ENCODE data around the gene DDX52. TPM values are rescaled to one million over a fixed set of nuclear protein-coding genes. Genes with fewer than 3 reads are reported as not detected.

Gene DDX52
- total and polyA plus RNA-seq, 2 of the 13 experiments (the other 11 are each of a cell fraction or from before 2014, with no cell fraction given), result 8.9 to 36.1 TPM

GRCh38 chr17:37676115-37676925 lies 33.1 kb upstream of the DDX52 start (continued):
- TF ChIP-seq, protein P1, sequence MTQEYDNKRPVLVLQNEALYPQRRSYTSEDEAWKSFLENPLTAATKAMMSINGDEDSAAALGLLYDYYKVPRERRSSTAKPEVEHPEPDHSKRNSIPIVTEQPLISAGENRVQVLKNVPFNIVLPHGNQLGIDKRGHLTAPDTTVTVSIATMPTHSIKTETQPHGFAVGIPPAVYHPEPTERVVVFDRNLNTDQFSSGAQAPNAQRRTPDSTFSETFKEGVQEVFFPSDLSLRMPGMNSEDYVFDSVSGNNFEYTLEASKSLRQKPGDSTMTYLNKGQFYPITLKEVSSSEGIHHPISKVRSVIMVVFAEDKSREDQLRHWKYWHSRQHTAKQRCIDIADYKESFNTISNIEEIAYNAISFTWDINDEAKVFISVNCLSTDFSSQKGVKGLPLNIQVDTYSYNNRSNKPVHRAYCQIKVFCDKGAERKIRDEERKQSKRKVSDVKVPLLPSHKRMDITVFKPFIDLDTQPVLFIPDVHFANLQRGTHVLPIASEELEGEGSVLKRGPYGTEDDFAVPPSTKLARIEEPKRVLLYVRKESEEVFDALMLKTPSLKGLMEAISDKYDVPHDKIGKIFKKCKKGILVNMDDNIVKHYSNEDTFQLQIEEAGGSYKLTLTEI (CRISPR knock-in tag; conservative IDR thresholded peaks at IDR 0.05), result no peak
- TF ChIP-seq ISL2 (CRISPR knock-in tag; IDR thresholded peaks at IDR 0.05) (peak; percentile 36; the same call in 1 of the 2 replicates), ZBTB46 (CRISPR knock-in tag; IDR thresholded peaks at IDR 0.05; ENCODE audit: borderline replicate concordance) (no peak), ZNF646 (CRISPR knock-in tag; IDR thresholded peaks at IDR 0.05) (no peak), ZNF775 (CRISPR knock-in tag; IDR thresholded peaks at IDR 0.05; ENCODE audit: borderline replicate concordance) (no peak), ZSCAN9 (CRISPR knock-in tag; IDR thresholded peaks at IDR 0.05; ENCODE audit: borderline replicate concordance) (no peak; the same call in 1 of the 2 replicates), CBX2 (IDR thresholded peaks at IDR 0.05; ENCODE audit: low read depth, low read length) (no peak), CBX2 (CRISPR knock-in tag; IDR thresholded peaks at IDR 0.05; ENCODE audit: low read depth) (no peak), ATM (IDR thresholded peaks at IDR 0.05; ENCODE audit: borderline replicate concordance) (peak; percentile 68; the same call in 1 of the 2 replicates), ZNF274 (CRISPR knock-in tag; IDR thresholded peaks at IDR 0.05) (0 out of 2 replicates have a peak, but pooled peaks have one; percentile 31), ZFP37 (CRISPR knock-in tag; IDR thresholded peaks at IDR 0.05; ENCODE audit: borderline replicate concordance) (0 out of 2 replicates have a peak, but pooled peaks have one; percentile 23)
- TF ChIP-seq, protein P2, sequence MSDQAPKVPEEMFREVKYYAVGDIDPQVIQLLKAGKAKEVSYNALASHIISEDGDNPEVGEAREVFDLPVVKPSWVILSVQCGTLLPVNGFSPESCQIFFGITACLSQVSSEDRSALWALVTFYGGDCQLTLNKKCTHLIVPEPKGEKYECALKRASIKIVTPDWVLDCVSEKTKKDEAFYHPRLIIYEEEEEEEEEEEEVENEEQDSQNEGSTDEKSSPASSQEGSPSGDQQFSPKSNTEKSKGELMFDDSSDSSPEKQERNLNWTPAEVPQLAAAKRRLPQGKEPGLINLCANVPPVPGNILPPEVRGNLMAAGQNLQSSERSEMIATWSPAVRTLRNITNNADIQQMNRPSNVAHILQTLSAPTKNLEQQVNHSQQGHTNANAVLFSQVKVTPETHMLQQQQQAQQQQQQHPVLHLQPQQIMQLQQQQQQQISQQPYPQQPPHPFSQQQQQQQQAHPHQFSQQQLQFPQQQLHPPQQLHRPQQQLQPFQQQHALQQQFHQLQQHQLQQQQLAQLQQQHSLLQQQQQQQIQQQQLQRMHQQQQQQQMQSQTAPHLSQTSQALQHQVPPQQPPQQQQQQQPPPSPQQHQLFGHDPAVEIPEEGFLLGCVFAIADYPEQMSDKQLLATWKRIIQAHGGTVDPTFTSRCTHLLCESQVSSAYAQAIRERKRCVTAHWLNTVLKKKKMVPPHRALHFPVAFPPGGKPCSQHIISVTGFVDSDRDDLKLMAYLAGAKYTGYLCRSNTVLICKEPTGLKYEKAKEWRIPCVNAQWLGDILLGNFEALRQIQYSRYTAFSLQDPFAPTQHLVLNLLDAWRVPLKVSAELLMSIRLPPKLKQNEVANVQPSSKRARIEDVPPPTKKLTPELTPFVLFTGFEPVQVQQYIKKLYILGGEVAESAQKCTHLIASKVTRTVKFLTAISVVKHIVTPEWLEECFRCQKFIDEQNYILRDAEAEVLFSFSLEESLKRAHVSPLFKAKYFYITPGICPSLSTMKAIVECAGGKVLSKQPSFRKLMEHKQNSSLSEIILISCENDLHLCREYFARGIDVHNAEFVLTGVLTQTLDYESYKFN (CRISPR knock-in tag; conservative IDR thresholded peaks at IDR 0.05), result peak; percentile 82

Data from HepG2 (cell line).